K562 (cell line): Measurements from ENCODE around the gene NAB1. TPM values are rescaled to one million over a fixed set of nuclear protein-coding genes. Genes with fewer than 3 reads are reported as not detected.

Experiments used
- EP300 ChIP-seq: IDR thresholded peaks from 2 replicates; pipeline ENCODE4 v1.6.1; 2012; ENCODE audit warnings: low read length, improper control_type of control experiment
- FOXA3 ChIP-seq, 2 experiments: fragments of 450-650 bp in 1 of 2; sonication (generic) in 1 of 2; formaldehyde crosslinking; IDR thresholded peaks in 1 of 2; conservative IDR thresholded peaks in 1 of 2; 2 replicates each; pipeline versions ENCODE4 v1.4.0 to v1.8.0; 2020 to 2022; ENCODE audit warnings: mild to moderate bottlenecking in 2 of 2, missing genetic modification reagents in 1 of 2
- FOXO4 ChIP-seq: fragments of 450-650 bp; formaldehyde crosslinking; IDR thresholded peaks from 2 replicates; pipeline ENCODE4 v1.4.0; 2020; ENCODE audit warnings: mild to moderate bottlenecking, moderate library complexity
- GABPB1 ChIP-seq: sonication (generic); formaldehyde crosslinking; IDR thresholded peaks from 2 replicates; pipeline ENCODE4 v1.8.0; 2022; ENCODE audit warnings: mild to moderate bottlenecking, missing genetic modification reagents
- HCFC1 ChIP-seq: IDR thresholded peaks from 2 replicates; pipeline ENCODE4 v1.6.1; 2012; ENCODE audit warnings: low read depth, low read length, improper control_type of control experiment
- KAT2B ChIP-seq: IDR thresholded peaks from one replicate; pipeline ENCODE4 v1.6.1; 2012; ENCODE audit warnings: low read depth, mild to moderate bottlenecking, control low read depth, inconsistent platforms, low read length, moderate library complexity
- KHSRP ChIP-seq: fragments of 450-650 bp; IDR thresholded peaks from 2 replicates; pipeline ENCODE4 v1.6.1; 2017
- KLF13 ChIP-seq: fragments of 450-650 bp; IDR thresholded peaks from 2 replicates; pipeline ENCODE4 v1.6.1; 2016; ENCODE audit warnings: missing genetic modification characterization, low read depth, mild to moderate bottlenecking, missing compliant biosample characterization, moderate library complexity, borderline replicate concordance
- MECOM ChIP-seq: fragments of 250-450 bp; sonication (Bioruptor Pico); IDR thresholded peaks from 2 replicates; pipeline ENCODE4 v1.8.0; 2022; ENCODE audit warnings: inconsistent platforms
- MEIS2 ChIP-seq: fragments of 450-650 bp; IDR thresholded peaks from 2 replicates; pipeline ENCODE4 v1.6.1; 2014; ENCODE audit warnings: mild to moderate bottlenecking; ENCODE audit not compliant: partially characterized antibody
- NFE2 ChIP-seq: IDR thresholded peaks from 2 replicates; pipeline ENCODE4 v1.6.1; 2014; ENCODE audit warnings: antibody characterized with exemption, low read depth
- SMAD4 ChIP-seq: fragments of 250-450 bp; sonication (Bioruptor Pico); conservative IDR thresholded peaks from 2 replicates; pipeline ENCODE4 v1.8.0; 2021; ENCODE audit warnings: inconsistent platforms, mild to moderate bottlenecking, moderate library complexity
- SMARCA4 ChIP-seq: fragments of 450-650 bp; IDR thresholded peaks from 2 replicates; pipeline ENCODE4 v1.6.1; 2016
- SMARCE1 ChIP-seq: fragments of 450-650 bp; IDR thresholded peaks from 2 replicates; pipeline ENCODE4 v1.7.1; 2016; ENCODE audit warnings: mild to moderate bottlenecking
- STAT5B ChIP-seq: fragments of 250-450 bp; sonication (Bioruptor Pico); IDR thresholded peaks from 2 replicates; pipeline ENCODE4 v1.8.0; 2021; ENCODE audit warnings: mild to moderate bottlenecking, inconsistent platforms
- TFAM ChIP-seq: fragments of 250-450 bp; sonication (Bioruptor Pico); conservative IDR thresholded peaks from 2 replicates; pipeline ENCODE4 v1.5.0; 2021; ENCODE audit warnings: mild to moderate bottlenecking, moderate library complexity
- TOE1 ChIP-seq, 2 experiments: fragments of 450-650 bp in 1 of 2; sonication (generic) in 1 of 2; formaldehyde crosslinking in 1 of 2; IDR thresholded peaks; 2 replicates each; pipeline versions ENCODE4 v1.7.1 to v1.8.0; 2016 to 2022; ENCODE audit warnings: borderline replicate concordance in 2 of 2, mild to moderate bottlenecking in 2 of 2, antibody characterized with exemption in 1 of 2, inconsistent platforms in 1 of 2, low read depth in 1 of 2, missing genetic modification reagents in 1 of 2, moderate library complexity in 1 of 2
- ZBTB1 ChIP-seq: sonication (generic); formaldehyde crosslinking; IDR thresholded peaks from 2 replicates; pipeline ENCODE4 v1.8.1; 2023; ENCODE audit warnings: missing genetic modification reagents, low read depth, mild to moderate bottlenecking, borderline replicate concordance
- ZBTB17 ChIP-seq: fragments of 450-650 bp; formaldehyde crosslinking; IDR thresholded peaks from 2 replicates; pipeline ENCODE4 v1.4.0; 2020; ENCODE audit warnings: mild to moderate bottlenecking
- ZNF318 ChIP-seq, 2 experiments: fragments of 450-650 bp; IDR thresholded peaks; 2 replicates each; pipeline ENCODE4 v1.6.1; 2016; ENCODE audit warnings: mild to moderate bottlenecking in 2 of 2, borderline replicate concordance in 1 of 2, low read depth in 1 of 2, moderate library complexity in 1 of 2
- ZNF695 ChIP-seq: fragments of 450-650 bp; formaldehyde crosslinking; IDR thresholded peaks from 2 replicates; pipeline ENCODE4 v1.4.0; 2020; ENCODE audit warnings: mild to moderate bottlenecking, moderate library complexity
- ZNF717 ChIP-seq: fragments of 250-450 bp; sonication (Bioruptor Pico); IDR thresholded peaks from 2 replicates; pipeline ENCODE4 v1.5.0; 2021
- polyA plus RNA-seq, 8 experiments: library from polyadenylated mRNA; depleted of rRNA in 4 of 8; stranded (reverse) in 5 of 8; unstranded in 3 of 8; fragments of >200 nt; fragmentation: Nextera tagmentation in 2 of 8; fragmentation: Illumina TruSeq in 1 of 8; extraction: Ambion mirVana in 2 of 8; extraction: Trizol in 1 of 8; gene quantifications; 2 replicates each; pipeline versions ENCODE4 v1.2.1 to v1.2.3, GENCODE V29; 2011 to 2014; ENCODE audit warnings: inconsistent platforms in 1 of 8, missing spikeins in 1 of 8
- total RNA-seq, 7 experiments: library from RNA; depleted of rRNA in 6 of 7; stranded (reverse); fragments of >200 nt in 6 of 7; fragmentation: Illumina TruSeq in 2 of 7; extraction: Trizol in 2 of 7; gene quantifications; 2 replicates each; pipeline versions ENCODE4 v1.2.1 to v1.2.3, GENCODE V29; 2011 to 2021; ENCODE audit warnings: low replicate concordance in 1 of 7

NAB1 gene
- total and polyA plus RNA-seq, 9 of the 15 experiments (the other 6 are each of a cell fraction or from before 2014, with no cell fraction given) = 3.1 to 23.0 (median 16.3) TPM

- peak; percentile 97 for TF ChIP-seq MECOM (CRISPR knock-in tag)
- peak; percentile 89 for TF ChIP-seq MEIS2
- TF ChIP-seq EP300 = peak; percentile 66
- no peak for TF ChIP-seq SMAD4 (CRISPR knock-in tag)
- TF ChIP-seq FOXO4 (CRISPR knock-in tag) = no peak
- TF ChIP-seq STAT5B (CRISPR knock-in tag) = no peak
- TF ChIP-seq SMARCE1 = peak; percentile 60; the same call in 1 of the 2 replicates
- no peak for TF ChIP-seq ZBTB1 (CRISPR knock-in tag)
- no peak for TF ChIP-seq TOE1 (IDR thresholded peaks at IDR 0.05; ENCODE audit: borderline replicate concordance)
- TF ChIP-seq TOE1 (CRISPR knock-in tag; IDR thresholded peaks at IDR 0.05; ENCODE audit: borderline replicate concordance, low read depth) = no peak
- no peak for TF ChIP-seq KLF13
- peak; percentile 64 for TF ChIP-seq SMARCA4
- peak in 1 of 2 experiments; percentile 47; a peak in 1 of 4 replicates for TF ChIP-seq FOXA3 (CRISPR knock-in tag; conservative IDR thresholded peaks at IDR 0.05 in 1 of 2, IDR thresholded peaks at IDR 0.05 in 1 of 2)
- TF ChIP-seq KAT2B = no peak
- no peak for TF ChIP-seq ZBTB17 (CRISPR knock-in tag)
- no peak for TF ChIP-seq HCFC1
- no peak for TF ChIP-seq ZNF717 (CRISPR knock-in tag)
- no peak for TF ChIP-seq KHSRP
- no peak for TF ChIP-seq ZNF695 (CRISPR knock-in tag)
- TF ChIP-seq ZNF318 (IDR thresholded peaks at IDR 0.05; ENCODE audit: borderline replicate concordance in 1 of 2, low read depth in 1 of 2) = no peak
- TF ChIP-seq GABPB1 (CRISPR knock-in tag) = no peak
- peak; percentile 49 for TF ChIP-seq NFE2
- TF ChIP-seq TFAM (CRISPR knock-in tag) = no peak
Measured at GRCh38 chr2:190668892-190669291, 20.0 kb downstream of the NAB1 start (continued).
